HFF-Myc (cell line): ENCODE data around the gene MDFIC.

ENCODE experiments used
- DNase-seq: peaks from one replicate; pipeline ENCODE4 v3.0.0-alpha.2; 2011; ENCODE audit warnings: low read depth; ENCODE audit errors: extremely low read depth
- H3K4me3 ChIP-seq: replicated peaks from 2 replicates; pipeline ENCODE4 v1.5.1; 2011; ENCODE audit warnings: low read depth, mild to moderate bottlenecking, control low read depth, low read length
- TF ChIP-seq, protein P1 (sequence below): IDR thresholded peaks from 2 replicates; pipeline ENCODE4 v1.5.1; 2012; ENCODE audit warnings: mild to moderate bottlenecking, low read depth, low read length, control low read depth; ENCODE audit errors: missing control alignments

Gene MDFIC

GRCh38 chr7:114981323-114981722, 59.4 kb downstream of the MDFIC start:
- TF ChIP-seq, protein P1, sequence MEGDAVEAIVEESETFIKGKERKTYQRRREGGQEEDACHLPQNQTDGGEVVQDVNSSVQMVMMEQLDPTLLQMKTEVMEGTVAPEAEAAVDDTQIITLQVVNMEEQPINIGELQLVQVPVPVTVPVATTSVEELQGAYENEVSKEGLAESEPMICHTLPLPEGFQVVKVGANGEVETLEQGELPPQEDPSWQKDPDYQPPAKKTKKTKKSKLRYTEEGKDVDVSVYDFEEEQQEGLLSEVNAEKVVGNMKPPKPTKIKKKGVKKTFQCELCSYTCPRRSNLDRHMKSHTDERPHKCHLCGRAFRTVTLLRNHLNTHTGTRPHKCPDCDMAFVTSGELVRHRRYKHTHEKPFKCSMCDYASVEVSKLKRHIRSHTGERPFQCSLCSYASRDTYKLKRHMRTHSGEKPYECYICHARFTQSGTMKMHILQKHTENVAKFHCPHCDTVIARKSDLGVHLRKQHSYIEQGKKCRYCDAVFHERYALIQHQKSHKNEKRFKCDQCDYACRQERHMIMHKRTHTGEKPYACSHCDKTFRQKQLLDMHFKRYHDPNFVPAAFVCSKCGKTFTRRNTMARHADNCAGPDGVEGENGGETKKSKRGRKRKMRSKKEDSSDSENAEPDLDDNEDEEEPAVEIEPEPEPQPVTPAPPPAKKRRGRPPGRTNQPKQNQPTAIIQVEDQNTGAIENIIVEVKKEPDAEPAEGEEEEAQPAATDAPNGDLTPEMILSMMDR: no peak
- H3K4me3 ChIP-seq: no peak overlapping the region
- no peak for DNase-seq

- TF ChIP-seq, protein P1: no peak
- DNase-seq: no peak
- H3K4me3 ChIP-seq: no peak overlapping the region
Observed at GRCh38 chr7:114985116-114985715, 63.3 kb downstream of the MDFIC start.

GRCh38 chr7:114986190-114987180, 64.6 kb downstream of the MDFIC start:
- H3K4me3 ChIP-seq: no peak overlapping the region
- TF ChIP-seq, protein P1: no peak
- no peak for DNase-seq

- TF ChIP-seq, protein P1: no peak
- DNase-seq: no peak
- no peak overlapping the region for H3K4me3 ChIP-seq
Observed at GRCh38 chr7:114988026-114988425, 66.1 kb downstream of the MDFIC start.

DNA sequence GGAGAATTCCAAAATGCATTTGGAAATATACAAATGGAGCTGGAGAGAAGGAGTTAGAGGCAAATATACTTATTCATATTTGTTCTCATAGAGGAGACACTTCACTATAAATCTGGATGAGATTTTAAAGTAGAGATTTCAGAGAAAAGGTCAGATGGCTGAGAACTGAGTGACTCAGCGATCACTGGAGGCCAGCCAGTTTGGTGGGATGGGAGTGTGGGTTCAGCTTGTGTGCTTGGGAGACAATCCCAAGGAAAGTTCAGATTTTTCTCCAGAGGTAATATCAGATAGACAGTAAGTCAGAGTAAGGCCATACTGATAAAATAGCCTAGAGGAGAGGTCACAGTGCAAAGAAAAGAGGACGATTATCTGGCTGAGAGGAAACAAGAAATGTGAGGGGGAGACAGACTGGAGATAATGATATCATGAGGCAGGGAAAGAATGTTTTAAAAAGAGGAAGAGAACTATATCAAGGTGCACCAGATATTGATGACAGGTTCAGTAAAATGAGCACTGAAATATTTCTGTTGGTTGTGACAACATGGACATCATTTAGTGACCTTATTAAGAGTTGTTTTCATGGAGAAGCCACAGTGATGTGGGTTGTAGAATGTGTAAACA, 67.0 kb downstream of the MDFIC start:
- TF ChIP-seq, protein P1: no peak
- H3K4me3 ChIP-seq: no peak overlapping the region
- DNase-seq: peak; percentile 48

- H3K4me3 ChIP-seq: no peak overlapping the region
- DNase-seq: no peak
- TF ChIP-seq, protein P1: no peak
Observed at GRCh38 chr7:114989531-114989930, 67.6 kb downstream of the MDFIC start.
